Hypothalamus (tissue), 51 donors: ENCODE data around the gene HDAC4.

Experiments
- DNase-seq, 51 donors: peaks; one replicate each; lab custom pipeline; 2025; lab: John Stamatoyannopoulos, UW

The HDAC4 gene

DNA sequence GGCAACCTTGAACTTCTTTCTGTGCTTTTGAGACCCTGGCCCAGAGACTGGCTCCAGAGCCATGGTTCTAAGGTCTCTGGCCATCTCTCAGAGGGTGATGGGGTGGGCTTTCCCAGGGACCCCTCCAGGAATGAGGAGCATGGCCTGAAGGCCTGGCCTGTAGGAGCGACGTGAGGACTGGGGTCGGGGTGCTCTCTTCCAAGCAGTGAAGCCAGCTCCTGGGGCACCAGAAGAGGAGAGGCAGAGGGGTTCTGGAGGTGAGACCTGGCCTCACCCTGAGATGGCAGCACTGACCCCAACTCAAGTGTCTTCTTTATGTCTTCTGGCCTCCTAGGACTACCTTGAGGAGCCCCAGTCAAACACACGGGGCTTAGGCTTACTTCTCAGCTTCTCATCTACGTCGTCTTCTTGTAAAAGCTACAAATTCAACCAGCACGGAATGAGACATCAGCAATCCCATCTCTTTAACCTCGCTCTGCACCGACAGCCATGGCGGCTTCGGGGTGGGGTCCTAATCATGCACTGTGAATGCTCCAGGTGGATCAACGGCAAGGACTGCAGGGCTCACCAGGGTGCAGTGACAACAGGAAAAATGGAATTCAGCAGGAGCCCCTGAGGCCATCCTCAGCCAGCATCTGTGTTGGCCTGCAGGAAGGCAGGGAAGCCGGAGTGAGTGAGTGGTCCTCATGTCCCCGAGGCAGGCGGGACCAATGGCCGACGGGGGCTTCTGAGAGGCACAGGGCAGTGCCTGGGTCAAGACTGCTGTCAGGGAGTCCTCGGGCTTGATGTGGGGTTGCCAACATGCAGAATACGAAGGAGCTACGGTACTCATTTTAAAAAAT is 214.1 kb downstream of the HDAC4 start:
- no peak for DNase-seq

DNA sequence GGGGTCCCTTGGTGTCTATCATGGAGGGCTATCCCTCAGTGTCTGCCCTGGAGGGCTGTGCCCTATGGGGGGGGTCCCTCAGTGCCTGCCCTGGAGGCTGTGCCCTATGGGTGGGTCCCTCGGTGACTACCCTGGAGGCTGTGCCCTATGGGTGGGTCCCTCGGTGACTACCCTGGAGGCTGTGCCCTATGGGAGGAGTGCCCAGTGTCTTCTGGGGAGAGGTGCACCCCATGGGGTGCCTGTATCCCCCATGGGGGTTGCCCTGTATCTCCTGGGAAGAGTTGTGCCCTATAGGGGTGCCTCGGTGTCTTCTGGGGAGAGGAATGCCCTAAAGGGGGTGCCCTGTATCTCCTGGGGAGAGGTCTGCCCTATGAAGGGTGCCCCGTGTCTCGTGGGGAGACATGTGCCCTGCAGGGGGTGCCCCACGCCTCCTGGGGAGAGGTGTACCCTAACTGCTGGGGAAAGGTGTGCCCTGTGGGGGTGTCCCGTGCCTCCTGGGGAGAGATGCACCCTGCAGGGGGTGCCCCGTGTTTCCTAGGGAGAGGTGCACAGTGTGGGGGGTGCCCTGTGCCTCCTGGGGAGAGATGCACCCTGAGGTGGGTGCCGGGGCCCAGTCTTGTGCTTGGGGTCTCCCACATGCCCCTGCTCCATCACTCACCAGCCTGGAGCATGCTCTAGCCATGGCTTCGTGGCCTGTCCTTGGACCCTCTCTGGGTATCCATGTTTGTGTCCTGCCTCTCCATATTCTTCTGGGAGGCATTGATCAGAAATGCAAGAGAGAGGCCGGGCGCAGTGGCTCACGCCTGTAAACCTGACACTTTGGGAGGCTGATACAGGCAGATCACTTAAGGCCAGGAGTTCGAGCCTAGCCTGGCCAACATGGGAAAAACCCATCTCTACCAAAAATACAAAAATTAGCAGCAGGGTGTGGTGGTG is 215.6 kb downstream of the HDAC4 start:
- DNase-seq = no peak

DNA sequence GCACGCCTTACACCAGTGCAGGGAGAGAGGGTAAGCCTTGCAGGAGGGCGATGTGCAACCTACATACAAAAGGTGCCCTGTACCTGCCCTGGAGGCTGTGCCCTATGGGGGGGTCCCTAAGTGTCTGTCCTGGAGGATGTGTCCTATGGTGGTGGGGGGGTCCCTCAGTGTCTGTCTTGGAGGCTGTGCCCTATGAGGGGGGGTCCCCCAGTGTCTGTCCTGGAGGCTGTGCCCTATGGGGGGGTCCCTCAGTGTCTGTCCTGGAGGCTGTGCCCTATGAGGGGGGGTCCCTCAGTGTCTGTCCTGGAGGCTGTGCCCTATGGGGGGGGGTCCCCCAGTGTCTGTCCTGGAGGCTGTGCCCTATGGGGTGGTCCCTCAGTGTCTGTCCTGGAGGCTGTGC is 216.6 kb downstream of the HDAC4 start:
- no peak for DNase-seq

DNA sequence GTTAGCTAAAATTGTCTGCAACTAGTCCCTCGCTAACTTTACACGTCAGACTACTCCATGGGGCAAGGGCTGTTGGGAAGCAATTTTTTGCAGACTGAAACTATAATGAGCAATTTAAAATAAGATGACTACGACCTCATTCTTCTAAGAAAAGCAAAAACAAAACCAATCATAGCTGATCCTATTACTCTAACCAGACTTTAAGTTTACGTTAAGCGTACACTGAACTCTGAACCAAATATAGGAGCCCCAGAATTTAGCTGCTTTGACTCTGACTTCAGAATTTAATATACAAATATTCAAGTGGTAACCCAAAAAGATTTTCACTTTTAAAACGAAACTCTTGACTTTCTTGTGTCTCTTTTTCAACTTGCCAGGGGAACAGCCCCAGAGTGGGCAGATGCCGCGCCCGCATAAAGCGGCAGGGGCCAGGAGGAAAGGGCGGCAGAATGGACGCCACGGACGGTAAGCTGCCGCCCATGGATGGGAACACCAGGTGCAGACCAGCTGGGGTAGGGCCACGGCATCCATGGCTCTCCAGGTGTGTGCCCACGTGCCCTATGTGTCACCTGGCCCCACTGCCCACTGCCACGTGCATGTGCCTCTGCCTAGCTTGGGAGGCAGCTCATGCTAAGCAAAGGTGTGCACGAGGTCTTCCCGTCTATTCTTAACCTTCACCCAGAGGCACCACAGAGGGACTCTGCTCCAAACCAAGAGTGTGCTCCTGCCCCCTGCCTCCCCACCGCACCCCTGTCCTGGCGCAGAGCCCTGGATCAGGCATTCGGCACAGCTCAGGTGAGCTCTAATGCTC is 217.6 kb downstream of the HDAC4 start:
- DNase-seq = no peak

DNA sequence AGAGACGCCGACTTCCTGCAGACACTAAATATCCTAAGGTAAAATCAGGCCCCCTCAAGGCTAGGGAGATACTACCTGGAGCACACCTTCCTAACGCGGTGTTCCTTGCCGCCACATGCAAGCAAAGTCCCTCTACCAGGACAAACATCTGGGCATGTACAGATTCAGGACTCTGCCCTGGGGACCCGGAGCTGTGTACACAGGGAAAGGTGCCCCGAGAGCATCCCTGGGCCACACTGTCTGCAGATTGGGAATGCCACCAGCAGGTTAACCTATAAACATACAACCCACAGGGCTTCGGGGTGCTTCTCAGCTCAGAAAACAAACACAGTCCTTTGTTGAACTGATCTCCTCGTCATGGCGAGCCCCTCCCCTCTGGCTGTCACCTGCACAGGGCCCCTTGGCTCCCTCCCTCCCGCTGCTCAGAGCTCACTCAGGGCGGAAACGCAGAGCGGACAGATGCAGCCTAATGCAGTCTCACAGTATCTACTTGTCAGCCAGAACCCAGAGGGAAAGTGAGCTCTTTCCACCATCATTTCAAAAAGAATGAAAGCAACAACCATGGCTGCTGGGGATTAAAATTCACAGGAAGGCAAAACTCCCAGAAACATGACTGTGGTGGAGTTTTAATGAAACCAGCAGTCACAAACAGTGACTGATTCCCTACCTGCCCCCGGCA is 218.8 kb downstream of the HDAC4 start:
- DNase-seq = no peak

DNA sequence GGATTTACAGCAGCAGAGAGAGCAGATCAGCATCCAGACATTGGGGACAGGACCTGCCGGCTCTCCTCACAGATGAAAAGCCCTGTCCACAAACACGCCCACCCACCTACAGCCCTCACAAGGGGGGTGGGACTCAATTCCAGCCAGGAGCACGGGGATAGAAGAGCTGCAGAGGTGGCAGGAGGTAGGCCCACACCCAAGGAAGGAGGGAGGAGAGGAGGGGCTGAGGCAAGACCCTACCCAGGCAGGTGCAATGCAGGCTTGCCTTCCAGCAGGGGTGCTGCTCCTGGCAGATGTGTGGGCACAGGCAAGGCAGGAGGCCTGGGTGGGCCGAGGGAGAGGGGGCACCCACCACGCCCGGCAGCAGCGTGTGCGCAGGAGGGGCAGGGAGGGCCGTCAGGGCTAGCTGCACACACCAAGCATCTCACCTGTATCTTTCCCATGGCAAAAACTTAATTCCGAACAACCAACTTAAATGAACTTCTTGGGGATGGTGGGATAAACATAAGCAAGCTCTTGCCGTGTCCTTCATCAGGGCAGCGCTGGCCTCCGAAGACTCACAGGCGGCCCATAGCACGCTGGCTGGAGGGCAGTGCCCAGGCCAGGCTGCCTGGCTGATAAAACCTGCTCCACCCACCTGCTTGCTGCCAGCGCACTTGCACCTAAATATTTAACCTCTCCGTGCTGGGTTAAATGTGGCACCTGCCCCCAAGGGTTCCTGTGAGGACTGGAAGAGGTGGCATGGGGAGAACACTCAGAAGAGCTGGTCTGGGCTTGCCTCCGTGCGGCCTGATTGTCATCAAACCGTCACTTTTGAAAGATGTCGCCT is 219.5 kb downstream of the HDAC4 start:
- DNase-seq = no peak

DNA sequence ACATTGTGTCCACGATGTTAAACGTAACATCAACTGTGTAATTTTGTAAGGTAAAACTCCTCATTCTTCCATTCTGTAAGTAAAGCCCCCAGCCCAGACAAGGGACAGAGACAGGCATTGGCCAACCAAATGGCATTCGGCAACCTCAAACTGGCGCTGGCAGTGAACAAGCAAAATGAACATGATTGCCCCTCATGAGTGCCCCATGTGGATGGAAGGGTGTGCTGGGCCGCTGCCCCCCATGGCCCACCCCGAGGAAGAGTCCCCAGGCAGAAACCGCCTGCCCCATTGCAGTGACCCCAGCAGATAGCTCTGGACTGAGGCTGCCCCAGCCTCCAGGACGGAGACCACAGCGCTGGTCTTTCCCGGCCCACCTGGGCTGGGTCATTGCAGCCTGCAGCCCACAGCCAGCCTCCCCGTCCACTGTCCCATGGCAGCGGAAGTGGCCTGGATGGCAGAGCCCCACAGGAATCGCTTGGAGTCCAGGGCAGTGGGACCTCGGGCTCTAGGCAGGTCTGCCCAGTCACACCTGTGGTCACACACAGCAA is 220.2 kb downstream of the HDAC4 start:
- DNase-seq = no peak

DNA sequence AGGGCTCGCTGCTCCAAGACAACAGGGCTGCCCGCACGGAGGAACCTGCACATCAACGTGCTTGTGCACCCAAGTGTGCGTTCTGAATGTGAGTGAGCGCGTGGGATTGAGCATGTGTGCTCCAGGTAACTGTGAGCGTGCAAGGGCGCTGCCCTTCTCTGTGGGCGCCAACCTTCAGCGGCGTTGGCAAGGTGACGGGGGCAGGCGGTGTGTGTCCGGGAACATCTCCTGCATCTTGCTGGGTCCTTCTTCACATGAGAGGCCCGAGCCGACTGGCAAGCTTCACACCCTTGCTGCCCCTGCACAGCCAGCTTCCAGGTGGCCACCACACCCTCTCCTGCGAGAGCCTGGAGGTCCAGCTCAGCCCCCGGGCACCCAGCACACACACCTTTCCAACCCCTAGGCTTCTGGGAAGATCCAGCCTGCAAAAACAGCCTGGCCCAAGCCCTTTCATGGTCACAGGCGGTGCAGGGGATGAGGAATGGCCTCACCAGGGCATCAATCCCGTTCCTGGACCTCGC is 220.9 kb downstream of the HDAC4 start:
- no peak for DNase-seq

DNA sequence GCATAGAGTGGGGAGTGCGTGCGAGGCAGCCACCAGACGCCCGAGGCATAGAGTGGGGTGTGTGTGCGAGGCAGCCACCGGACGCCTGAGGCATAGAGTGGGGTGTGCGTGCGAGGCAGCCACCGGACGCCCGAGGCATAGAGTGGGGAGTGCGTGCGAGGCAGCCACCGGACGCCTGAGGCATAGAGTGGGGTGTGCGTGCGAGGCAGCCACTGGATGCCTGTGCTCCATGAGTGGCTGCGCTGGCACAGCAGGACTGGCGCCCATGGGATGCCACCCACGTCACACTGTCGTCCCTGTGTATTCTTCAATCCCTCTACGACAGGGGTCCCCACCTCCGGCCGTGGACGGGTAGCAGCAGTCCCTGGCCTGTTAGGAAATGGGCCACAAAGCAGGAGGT is 221.9 kb downstream of the HDAC4 start:
- no peak for DNase-seq

DNA sequence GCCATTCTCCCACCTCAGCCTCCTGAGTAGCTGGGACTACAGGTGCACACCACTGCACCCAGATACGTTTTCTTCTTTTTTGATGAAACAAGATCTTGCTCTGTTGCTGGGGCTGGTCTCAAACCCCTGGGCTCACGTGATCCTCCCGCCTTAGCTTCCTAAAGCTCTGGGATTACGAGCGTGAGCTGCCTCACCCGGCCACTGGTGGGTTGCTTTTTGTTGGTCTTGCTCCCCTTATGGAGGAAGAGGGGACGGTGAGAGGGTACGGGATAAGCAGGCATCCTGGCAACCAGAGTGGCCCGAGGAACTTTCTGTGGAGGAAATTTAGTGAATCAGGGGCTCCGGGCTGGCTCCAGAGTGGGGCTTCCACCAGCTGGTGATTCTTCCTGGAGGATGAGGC is 222.3 kb downstream of the HDAC4 start:
- DNase-seq = no peak

DNA sequence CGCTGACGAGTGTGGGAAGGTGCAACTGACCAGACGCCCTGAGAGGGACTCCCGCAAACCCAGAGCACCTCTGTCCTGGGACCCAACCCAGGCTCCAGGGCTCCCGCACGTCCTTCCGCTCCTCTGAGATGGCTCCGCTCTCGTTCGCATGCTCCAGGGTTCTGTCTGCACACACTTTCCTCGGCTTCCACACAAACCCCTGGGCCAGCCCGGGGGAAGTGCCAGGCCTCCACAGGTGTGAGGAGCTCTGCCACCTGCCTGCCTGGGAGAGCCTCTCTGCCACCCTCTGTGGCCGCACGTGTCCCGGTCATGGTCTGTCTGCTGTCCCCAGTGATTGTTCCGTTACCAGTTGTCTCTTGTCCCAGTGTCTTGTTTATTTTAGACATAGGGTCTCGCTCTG is 222.9 kb downstream of the HDAC4 start:
- DNase-seq = no peak

DNA sequence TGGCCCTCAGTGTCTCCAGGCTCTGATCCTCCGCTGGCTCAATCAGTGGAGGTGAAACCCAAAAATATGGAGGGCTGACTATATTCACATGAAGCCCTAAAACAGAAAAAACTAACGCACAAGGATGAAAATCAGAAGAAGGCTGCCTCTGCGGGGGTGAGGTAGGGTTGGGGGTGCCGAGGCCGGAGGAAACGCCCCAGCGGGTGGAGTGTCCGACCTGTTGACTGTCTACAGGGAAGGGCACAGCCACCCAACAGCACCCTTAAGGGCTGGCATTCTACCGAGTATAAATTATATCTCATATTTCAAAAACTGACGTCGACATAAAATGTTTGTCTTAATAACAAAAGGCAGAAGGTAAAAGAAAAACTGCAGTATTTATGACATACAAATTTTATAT is 223.5 kb downstream of the HDAC4 start:
- no peak for DNase-seq

DNA sequence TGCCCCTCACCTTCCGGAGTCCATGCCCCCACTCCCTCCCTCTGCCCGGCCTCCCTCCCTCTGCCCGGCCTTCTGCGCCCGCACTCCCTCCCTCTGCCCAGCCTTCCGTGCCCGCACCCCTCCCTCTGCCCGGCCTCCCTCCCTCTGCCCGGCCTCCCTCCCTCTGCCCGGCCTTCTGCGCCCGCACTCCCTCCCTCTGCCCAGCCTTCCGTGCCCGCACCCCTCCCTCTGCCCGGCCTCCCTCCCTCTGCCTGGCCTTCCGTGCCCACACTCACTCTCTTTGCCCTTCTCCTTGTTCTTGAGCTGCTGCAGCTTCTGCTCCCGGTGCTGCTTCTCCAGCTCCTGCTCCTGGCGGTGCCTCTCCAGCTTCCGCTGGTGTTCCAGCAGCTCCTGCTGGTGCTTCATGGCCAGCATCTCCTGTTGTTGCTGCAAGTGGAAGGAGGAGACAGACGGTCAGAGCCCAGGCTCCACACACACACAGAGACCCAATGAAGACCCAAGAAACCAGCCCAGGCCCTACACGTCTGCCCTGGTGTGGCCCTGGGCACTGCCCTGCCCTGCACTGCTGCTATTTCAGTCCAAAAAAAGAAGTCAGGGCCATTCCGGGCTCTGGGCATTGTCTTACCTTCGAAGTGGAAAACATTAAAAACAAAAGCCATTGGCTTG is 224.5 kb downstream of the HDAC4 start:
- DNase-seq = peak in 16 of 51 donors; percentile 29 to 80 (median 58)

DNA sequence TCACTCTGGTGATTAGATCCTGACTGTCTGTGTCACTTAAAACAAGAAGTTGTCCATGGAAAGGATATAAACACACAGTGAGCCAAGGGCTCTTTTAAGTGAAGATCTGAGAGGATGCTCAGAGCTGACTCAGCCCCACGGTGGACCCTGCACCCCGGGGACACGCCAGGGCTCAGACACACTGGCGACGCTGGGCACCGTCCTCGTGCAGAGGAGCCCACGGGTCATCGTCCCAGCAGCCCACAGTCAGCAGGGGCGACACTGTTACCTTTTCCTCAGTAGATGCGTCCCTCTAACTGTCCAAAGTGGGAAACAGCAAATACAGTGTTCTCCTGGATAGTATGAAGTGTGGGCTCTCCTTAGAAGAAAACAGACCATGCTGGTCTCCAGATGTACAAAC is 225.6 kb downstream of the HDAC4 start:
- DNase-seq = no peak

DNA sequence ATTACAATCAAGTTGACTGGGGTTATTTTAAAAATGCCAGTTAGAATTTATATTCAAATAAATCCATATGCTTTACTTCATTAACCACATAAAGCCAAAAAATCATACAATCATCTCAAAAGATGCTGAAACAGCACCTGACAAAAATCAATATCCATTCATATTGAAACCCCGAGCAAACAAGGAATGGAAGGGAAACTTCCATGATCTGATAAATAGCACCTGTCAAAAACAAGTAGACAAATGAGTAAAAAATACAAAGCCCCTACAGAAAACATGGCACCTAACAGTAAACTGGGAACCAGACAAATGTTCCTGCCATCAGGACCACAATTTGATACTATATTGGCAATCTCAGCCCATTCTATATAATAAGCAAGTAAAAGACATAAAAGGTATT is 227.5 kb downstream of the HDAC4 start:
- no peak for DNase-seq

DNA sequence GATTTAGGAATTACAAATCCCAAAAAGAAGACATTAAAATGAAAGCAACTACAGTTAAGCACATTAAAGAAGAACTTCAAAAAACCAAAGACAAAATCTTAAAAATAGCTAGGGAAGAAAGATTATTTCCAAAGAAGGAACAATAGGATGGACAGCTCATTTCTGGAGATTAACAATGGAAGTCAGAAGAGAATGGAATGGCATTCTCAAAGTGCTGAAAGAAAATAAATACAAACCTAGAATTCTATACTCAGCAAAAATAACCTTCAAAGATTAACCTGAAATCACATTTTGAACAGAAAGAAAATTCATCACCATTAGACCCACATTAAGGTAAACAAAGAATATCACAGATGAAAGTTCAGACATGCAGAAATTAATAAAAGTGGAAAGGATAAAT is 229.2 kb downstream of the HDAC4 start:
- DNase-seq = no peak

DNA sequence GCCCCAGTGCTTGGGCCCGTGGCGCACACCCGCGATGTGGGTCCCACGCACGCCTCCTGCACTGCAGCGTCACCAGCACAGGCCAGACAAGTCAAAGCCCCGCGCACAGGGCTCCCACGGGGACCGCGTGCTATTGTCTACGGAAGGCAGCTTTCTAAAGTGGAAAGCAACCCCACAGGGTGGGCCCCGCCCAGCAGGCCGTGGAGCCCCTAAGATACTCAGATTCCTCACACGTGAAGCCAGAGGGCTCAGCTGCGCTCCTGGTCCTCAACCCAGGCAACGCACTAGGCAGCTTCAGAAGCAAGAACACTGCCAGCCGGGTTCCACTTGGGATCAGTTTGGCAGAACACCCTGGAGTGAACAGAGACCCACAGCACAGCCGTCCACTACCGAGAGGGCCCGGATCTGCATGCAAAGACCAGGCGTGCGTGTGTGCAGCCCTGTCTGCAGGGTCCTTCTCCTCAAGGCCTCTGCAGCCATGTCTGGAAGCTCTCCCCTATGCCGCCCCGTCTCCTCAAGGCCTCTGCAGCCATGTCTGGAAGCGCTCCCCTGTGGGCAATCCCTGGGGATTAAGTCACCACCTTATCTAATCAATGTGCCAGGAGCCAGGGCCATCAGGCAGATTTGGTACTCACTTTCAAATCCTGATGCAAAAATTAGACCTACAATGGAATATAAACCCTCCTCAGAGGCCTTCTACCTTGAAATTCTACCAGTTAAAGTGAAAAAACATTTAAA is 231.3 kb downstream of the HDAC4 start:
- no peak for DNase-seq

DNA sequence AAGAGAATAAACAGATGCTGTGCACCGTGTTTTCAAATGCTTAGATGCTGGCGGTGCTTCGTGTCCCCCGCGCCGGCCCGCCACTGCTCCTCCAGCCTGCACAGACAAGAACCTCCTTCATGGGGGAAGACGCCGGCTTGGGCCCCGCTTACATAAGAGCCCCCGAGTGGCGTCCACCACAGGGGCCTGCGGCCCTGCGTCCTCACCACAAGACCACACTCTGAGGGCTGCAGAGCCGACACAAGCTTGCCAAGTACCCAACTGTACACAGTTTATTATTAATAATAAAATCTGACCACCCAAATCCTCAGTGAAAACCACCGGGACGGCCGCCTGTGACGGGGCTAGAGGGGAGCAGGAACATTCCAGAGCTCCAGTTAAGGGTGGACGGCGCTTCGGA is 232.2 kb downstream of the HDAC4 start:
- DNase-seq = no peak
